Measurements from ENCODE around the gene UBTF. TPM values are rescaled to one million over a fixed set of nuclear protein-coding genes. Genes with fewer than 3 reads are reported as not detected.

UBTF gene
- 63.8 TPM for total RNA-seq (ENCODE audit: unreplicated experiment)
- long read RNA-seq, partial matches to known transcripts, result 2 of 6 reads
- long read RNA-seq, other reads (novel, unspliced or antisense), result 4 of 6 reads

GRCh38 chr17:44219616-44220212 lies at the start of gene UBTF:
UBTF (minus strand) TSS chr17:44219675; CDS start chr17:44218229, 1,446 bp downstream.
- peaks cover 25% of the 10 kb centered on the region for H3K27me3 Mint-ChIP-seq (ENCODE audit: unreplicated experiment)
- no peak for TF ChIP-seq CTCF (IDR thresholded peaks at IDR 0.05; ENCODE audit: unreplicated experiment)

GRCh38 chr17:44268709-44269534 lies 49.4 kb upstream of the UBTF start:
- H3K36me3 Mint-ChIP-seq (ENCODE audit: low read depth, unreplicated experiment), result no peaks in the 10 kb centered on the region

More at GRCh38 chr17:44219616-44220212, at the start of gene UBTF:
- H3K27ac Mint-ChIP-seq (ENCODE audit: unreplicated experiment), result peak within 1 kb of the TSS; percentile 36
- peaks cover 31% of the 10 kb centered on the region for H3K4me1 Mint-ChIP-seq (ENCODE audit: unreplicated experiment)
- H3K9me3 Mint-ChIP-seq (ENCODE audit: unreplicated experiment), result no peaks in the 10 kb centered on the region
- H3K4me3 Mint-ChIP-seq (ENCODE audit: unreplicated experiment), result peak within 1 kb of the TSS; percentile 93
- peak; percentile 61 for DNase-seq (ENCODE audit: low spot score)
- peaks cover 20% of the 10 kb centered on the region for H3K36me3 Mint-ChIP-seq (ENCODE audit: low read depth, unreplicated experiment)

GRCh38 chr17:44267818-44268490 lies 48.5 kb upstream of the UBTF start, which contains the start of gene SLC4A1:
SLC4A1 (minus strand) TSS chr17:44268135; CDS start chr17:44262866, 5,269 bp downstream.
- H3K27ac Mint-ChIP-seq (ENCODE audit: unreplicated experiment), result no peak within 1 kb of the TSS
- H3K27me3 Mint-ChIP-seq (ENCODE audit: unreplicated experiment), result peaks cover 8% of the 10 kb centered on the region
- H3K36me3 Mint-ChIP-seq (ENCODE audit: low read depth, unreplicated experiment), result no peaks in the 10 kb centered on the region
- DNase-seq (ENCODE audit: low spot score), result no peak
- no peaks in the 10 kb centered on the region for H3K9me3 Mint-ChIP-seq (ENCODE audit: unreplicated experiment)
- peaks cover 9% of the 10 kb centered on the region for H3K4me1 Mint-ChIP-seq (ENCODE audit: unreplicated experiment)
- H3K4me3 Mint-ChIP-seq (ENCODE audit: unreplicated experiment), result no peak within 1 kb of the TSS
- TF ChIP-seq CTCF (IDR thresholded peaks at IDR 0.05; ENCODE audit: unreplicated experiment), result no peak

More at GRCh38 chr17:44268709-44269534, 49.4 kb upstream of the UBTF start:
- no peak for DNase-seq (ENCODE audit: low spot score)
- no peak for TF ChIP-seq CTCF (IDR thresholded peaks at IDR 0.05; ENCODE audit: unreplicated experiment)
- peaks cover 5% of the 10 kb centered on the region for H3K27me3 Mint-ChIP-seq (ENCODE audit: unreplicated experiment)
- no peak overlapping the region for H3K4me3 Mint-ChIP-seq (ENCODE audit: unreplicated experiment)
- no peaks in the 10 kb centered on the region for H3K9me3 Mint-ChIP-seq (ENCODE audit: unreplicated experiment)
- peaks cover 4% of the 10 kb centered on the region for H3K4me1 Mint-ChIP-seq (ENCODE audit: unreplicated experiment)
- no peak overlapping the region for H3K27ac Mint-ChIP-seq (ENCODE audit: unreplicated experiment)

- Mint-ChIP-seq H3K36me3 (ENCODE audit: low read depth, unreplicated experiment) (no peaks in the 10 kb centered on the region), H3K9me3 (ENCODE audit: unreplicated experiment) (no peaks in the 10 kb centered on the region), H3K4me1 (ENCODE audit: unreplicated experiment) (peaks cover 4% of the 10 kb centered on the region), H3K4me3 (ENCODE audit: unreplicated experiment) (no peak overlapping the region), H3K27ac (ENCODE audit: unreplicated experiment) (no peak overlapping the region), H3K27me3 (ENCODE audit: unreplicated experiment) (peaks cover 5% of the 10 kb centered on the region)
- no peak for DNase-seq (ENCODE audit: low spot score)
- no peak for TF ChIP-seq CTCF (IDR thresholded peaks at IDR 0.05; ENCODE audit: unreplicated experiment)
These were observed 47.6 kb upstream of the UBTF start for GRCh38 chr17:44267165-44267455.
